GM18870 (cell line): ENCODE data around the gene MCOLN2.
"Not testable (repeated sequence)": the region's sequence is repeated elsewhere in the genome, so short reads cannot be mapped to it uniquely, and the experiment has no call there.

Experiments
- ATAC-seq: cut with Tn5 transposase; IDR thresholded peaks from one replicate; pipeline ENCODE4 v1.9.1; 2021; ENCODE audit warnings: moderate library complexity; ENCODE audit not compliant: unreplicated experiment

Gene MCOLN2

GRCh38 chr1:84902727-84903126 is 94.2 kb downstream of the MCOLN2 start:
- ATAC-seq = not testable (repeated sequence)

GRCh38 chr1:84899969-84900368 is 96.9 kb downstream of the MCOLN2 start:
- ATAC-seq = no peak

- no peak for ATAC-seq
These were observed 100.6 kb downstream of the MCOLN2 start for GRCh38 chr1:84896279-84896678.

GRCh38 chr1:84892705-84893618 is 104.0 kb downstream of the MCOLN2 start, which contains the start of gene LPAR3:
Gene LPAR3, minus strand, starts transcription at chr1:84893206. Its CDS starts 27,086 bp downstream, at chr1:84866120.
- no peak for ATAC-seq

- ATAC-seq = no peak
These were observed 106.3 kb downstream of the MCOLN2 start for GRCh38 chr1:84890566-84890965.

- no peak for ATAC-seq
These were observed 107.5 kb downstream of the MCOLN2 start for GRCh38 chr1:84889437-84889836.

GRCh38 chr1:84888753-84889152 is 108.2 kb downstream of the MCOLN2 start:
- ATAC-seq = no peak

- ATAC-seq = no peak
These were observed 109.5 kb downstream of the MCOLN2 start for GRCh38 chr1:84887261-84887934.

- ATAC-seq = no peak
These were observed 111.4 kb downstream of the MCOLN2 start for GRCh38 chr1:84885469-84885868.

GRCh38 chr1:84884671-84885389 is 112.1 kb downstream of the MCOLN2 start:
- no peak for ATAC-seq

- ATAC-seq = no peak
These were observed 113.6 kb downstream of the MCOLN2 start for GRCh38 chr1:84883286-84883685.

GRCh38 chr1:84877592-84877991 is 119.3 kb downstream of the MCOLN2 start:
- ATAC-seq = no peak

GRCh38 chr1:84876353-84876752 is 120.6 kb downstream of the MCOLN2 start:
- no peak for ATAC-seq
